ENCODE measurements around the gene NXPH4.

Gene NXPH4

GRCh38 chr12:57212701-57213057, 3.9 kb upstream of the NXPH4 start:
- no peak for TF ChIP-seq CTCF (conservative IDR thresholded peaks at IDR 0.05; ENCODE audit: low read depth, low read length)
- DNase-seq (ENCODE audit: low read depth) = no peak
- no peak overlapping the region for H3K4me3 ChIP-seq (ENCODE audit: low read depth, low read length)

- no peak overlapping the region for H3K4me3 ChIP-seq (ENCODE audit: low read depth, low read length)
- peak; percentile 88 for DNase-seq (ENCODE audit: low read depth)
- TF ChIP-seq CTCF (conservative IDR thresholded peaks at IDR 0.05; ENCODE audit: low read depth, low read length) = peak; percentile 92
Measured at GRCh38 chr12:57213058-57213715, 3.4 kb upstream of the NXPH4 start.

GRCh38 chr12:57213763-57214397, 2.7 kb upstream of the NXPH4 start:
- DNase-seq (ENCODE audit: low read depth) = no peak
- no peak overlapping the region for H3K4me3 ChIP-seq (ENCODE audit: low read depth, low read length)
- no peak for TF ChIP-seq CTCF (conservative IDR thresholded peaks at IDR 0.05; ENCODE audit: low read depth, low read length)

- H3K4me3 ChIP-seq (ENCODE audit: low read depth, low read length) = no peak overlapping the region
- DNase-seq (ENCODE audit: low read depth) = peak; percentile 66
- TF ChIP-seq CTCF (conservative IDR thresholded peaks at IDR 0.05; ENCODE audit: low read depth, low read length) = peak; percentile 81
Measured at GRCh38 chr12:57214398-57214781, 2.2 kb upstream of the NXPH4 start.

GRCh38 chr12:57215065-57215464, 1.5 kb upstream of the NXPH4 start:
- TF ChIP-seq CTCF (conservative IDR thresholded peaks at IDR 0.05; ENCODE audit: low read depth, low read length) = no peak
- DNase-seq (ENCODE audit: low read depth) = no peak
- no peak overlapping the region for H3K4me3 ChIP-seq (ENCODE audit: low read depth, low read length)

GRCh38 chr12:57215668-57216013, 953 bp upstream of the NXPH4 start:
- DNase-seq (ENCODE audit: low read depth) = peak; percentile 37
- no peak for TF ChIP-seq CTCF (conservative IDR thresholded peaks at IDR 0.05; ENCODE audit: low read depth, low read length)
- no peak overlapping the region for H3K4me3 ChIP-seq (ENCODE audit: low read depth, low read length)

All from choroid plexus epithelial cell (primary cell).